Sigmoid colon (tissue), 7 donors: ENCODE results near the gene SNX33. TPM values are rescaled to one million over a fixed set of nuclear protein-coding genes. Genes with fewer than 3 reads are reported as not detected.

ENCODE experiments used
- DNase-seq: peaks from one replicate; pipeline ENCODE4 v3.0.0-alpha.2; 2019
- H3K27ac ChIP-seq, 4 donors: fragments of 200-600 bp; sonication (generic); one replicate each; pipeline ENCODE4 v1.5.1; 2016 to 2019; ENCODE audit warnings: mild to moderate bottlenecking in 1 of 4
- H3K27me3 ChIP-seq, 3 donors: fragments of 200-600 bp; sonication (generic); one replicate each; pipeline ENCODE4 v1.5.1; 2019; ENCODE audit warnings: mild to moderate bottlenecking in 1 of 3
- H3K36me3 ChIP-seq, 4 donors: fragments of 200-600 bp; sonication (generic); one replicate each; pipeline ENCODE4 v1.5.1; 2016 to 2019
- H3K4me1 ChIP-seq, 4 donors: fragments of 200-600 bp; sonication (generic); one replicate each; pipeline ENCODE4 v1.5.1; 2017 to 2019
- H3K4me3 ChIP-seq, 4 donors: fragments of 200-600 bp; sonication (generic); one replicate each; pipeline ENCODE4 v1.5.1; 2017 to 2019; ENCODE audit warnings: mild to moderate bottlenecking in 2 of 4, moderate library complexity in 1 of 4
- H3K9me3 ChIP-seq, 4 donors: fragments of 200-600 bp in 3 of 4; sonication (generic) in 3 of 4; one replicate each; pipeline versions ENCODE4 v1.5.1 to v1.6.1; 2013 to 2019
- CTCF ChIP-seq, 4 experiments: fragments of 450-650 bp in 3 of 4; fragments of 200-600 bp in 1 of 4; IDR thresholded peaks; one replicate each; pipeline ENCODE4 v1.5.1; 2016 to 2019; ENCODE audit warnings: antibody characterized with exemption in 4 of 4, mild to moderate bottlenecking in 3 of 4, moderate library complexity in 2 of 4
- EP300 ChIP-seq, 4 donors: sonication (generic); formaldehyde crosslinking; IDR thresholded peaks; one replicate each; pipeline ENCODE4 v1.6.1; 2017; ENCODE audit warnings: antibody characterized with exemption in 4 of 4
- POLR2A ChIP-seq, 2 donors: fragments of 450-650 bp; IDR thresholded peaks; one replicate each; pipeline ENCODE4 v1.6.1; 2016; ENCODE audit warnings: antibody characterized with exemption in 2 of 2, mild to moderate bottlenecking in 2 of 2, moderate library complexity in 2 of 2
- POLR2AphosphoS5 ChIP-seq, 4 donors: sonication (generic); formaldehyde crosslinking; IDR thresholded peaks; one replicate each; pipeline ENCODE4 v1.6.1; 2017; ENCODE audit warnings: antibody characterized with exemption in 4 of 4
- WGBS, 2 donors: extraction: QIAGEN DNeasy Blood & Tissue Kit; methylation state at CpG; one replicate each; pipeline ENCODE4 v1.1.7; 2013; 5-methylcytosine and 5-hydroxymethylcytosine counted together
- intact Hi-C: fragments of 100-400 bp; cut with DNase I; formaldehyde crosslinking; loops from one replicate; pipeline ENCODE4 v1.15.1; 2023
- polyA plus RNA-seq, 3 donors: library from polyadenylated mRNA; stranded (reverse); fragments of 200-250 nt; gene quantifications; one replicate each; pipeline ENCODE4 v1.2.3, GENCODE V29; 2013
- total RNA-seq, 4 donors: library from RNA; depleted of rRNA; stranded (reverse); fragments of >200 nt; gene quantifications; one replicate each; pipeline ENCODE4 v1.1.0, GENCODE V29; 2016
- donor health status: healthy with polysubstance abuse.
- donor health status: Bipolar disorder and iron deficiency.
- donor health status: healthy.

Gene SNX33
- total and polyA plus RNA-seq, 7 donors, result 9.0 to 32.7 (median 20.9) TPM

- no peak overlapping the region for H3K4me3 ChIP-seq
- DNase-seq, result peak; percentile 96
- intact Hi-C loops, result no loop called here
These were observed 46.8 kb downstream of the SNX33 start for GRCh38 chr15:75694241-75695182.

GRCh38 chr15:75695220-75695619 is 47.5 kb downstream of the SNX33 start:
- Histone ChIP-seq H3K27ac (peak overlapping the region; percentile 95 to 99 (median 97)), H3K27me3 (no peaks in the 10 kb centered on the region), H3K4me1 (peaks cover 0 to 79% (median 71%) of the 10 kb centered on the region in 4 donors), H3K4me3 (no peak overlapping the region), H3K36me3 (peaks cover 9 to 24% (median 15%) of the 10 kb centered on the region in 4 donors), H3K9me3 (no peaks in the 10 kb centered on the region)
- 47 to 81% methylated on average over 6 of the region's 6 CpGs for WGBS, 2 donors
- DNase-seq, result no peak
- intact Hi-C loops, result no loop called here
- TF ChIP-seq EP300 (IDR thresholded peaks at IDR 0.05), result no peak
- TF ChIP-seq POLR2AphosphoS5 (IDR thresholded peaks at IDR 0.05), result no peak
- no peak for TF ChIP-seq POLR2A (IDR thresholded peaks at IDR 0.05)
- no peak for TF ChIP-seq CTCF (IDR thresholded peaks at IDR 0.05)

More at GRCh38 chr15:75694241-75695182, 46.8 kb downstream of the SNX33 start:
- WGBS, 2 donors, result 34 to 35% methylated on average over 20 of the region's 20 CpGs
- peak overlapping the region; percentile 95 to 99 (median 97) for H3K27ac ChIP-seq
- peaks cover 11 to 31% (median 21%) of the 10 kb centered on the region in 4 donors for H3K36me3 ChIP-seq
- peak; percentile 35 to 71 (median 65) for TF ChIP-seq POLR2AphosphoS5 (IDR thresholded peaks at IDR 0.05)
- no peak for TF ChIP-seq POLR2A (IDR thresholded peaks at IDR 0.05)
- TF ChIP-seq CTCF (IDR thresholded peaks at IDR 0.05), result peak in 3 of 4 experiments; percentile 20 to 30 (median 23)
- TF ChIP-seq EP300 (IDR thresholded peaks at IDR 0.05), result peak in 1 of 4 donors; percentile 78
- H3K4me1 ChIP-seq, result peaks cover 0 to 71% (median 65%) of the 10 kb centered on the region in 4 donors
- H3K27me3 ChIP-seq, result no peaks in the 10 kb centered on the region
- H3K9me3 ChIP-seq, result no peaks in the 10 kb centered on the region

- no peak overlapping the region for H3K4me3 ChIP-seq
- DNase-seq, result no peak
- TF ChIP-seq EP300 (IDR thresholded peaks at IDR 0.05) (no peak), POLR2A (IDR thresholded peaks at IDR 0.05) (no peak), CTCF (IDR thresholded peaks at IDR 0.05) (no peak), POLR2AphosphoS5 (IDR thresholded peaks at IDR 0.05) (no peak)
- no peaks in the 10 kb centered on the region for H3K27me3 ChIP-seq
- peaks cover 9 to 19% (median 12%) of the 10 kb centered on the region in 4 donors for H3K36me3 ChIP-seq
- H3K27ac ChIP-seq, result peak overlapping the region; percentile 95 to 99 (median 97)
- WGBS, 2 donors, result 56 to 70% methylated on average over 7 of the region's 7 CpGs
- intact Hi-C loops, result no loop called here
- no peaks in the 10 kb centered on the region for H3K9me3 ChIP-seq
- peaks cover 0 to 84% (median 77%) of the 10 kb centered on the region in 4 donors for H3K4me1 ChIP-seq
These were observed 48.1 kb downstream of the SNX33 start for GRCh38 chr15:75695634-75696310.

- WGBS, 2 donors, result 71 to 75% methylated on average over 14 of the region's 14 CpGs
- intact Hi-C loops, result no loop called here
- Histone ChIP-seq H3K4me3 (no peak overlapping the region), H3K36me3 (peaks cover 6 to 13% (median 9%) of the 10 kb centered on the region in 4 donors), H3K4me1 (peaks cover 0 to 89% (median 82%) of the 10 kb centered on the region in 4 donors), H3K27ac (peak overlapping the region; percentile 95 to 99 (median 97)), H3K27me3 (no peaks in the 10 kb centered on the region), H3K9me3 (no peaks in the 10 kb centered on the region)
- TF ChIP-seq POLR2AphosphoS5 (IDR thresholded peaks at IDR 0.05) (peak; percentile 56 to 75 (median 66)), EP300 (IDR thresholded peaks at IDR 0.05) (peak; percentile 74 to 94 (median 90)), POLR2A (IDR thresholded peaks at IDR 0.05) (no peak), CTCF (IDR thresholded peaks at IDR 0.05) (no peak)
- DNase-seq, result peak; percentile 94
These were observed 48.6 kb downstream of the SNX33 start for GRCh38 chr15:75696311-75696720.
